A549 (cell line): ENCODE data around the gene PEX7. TPM values are rescaled to one million over a fixed set of nuclear protein-coding genes. Genes with fewer than 3 reads are reported as not detected.
A peak's percentile ranks its signal among the peaks of the same experiment; 100 is the strongest.
"Not testable (repeated sequence)": the region's sequence is repeated elsewhere in the genome, so short reads cannot be mapped to it uniquely, and the experiment has no call there.

Experiments
- ATAC-seq, 2 experiments: fragments of 200-7000 bp in 1 of 2; fragments of >200 bp in 1 of 2; cut with Nextera tagmentation in 1 of 2; cut with Tn5 transposase in 1 of 2; 3 replicates each; pipeline versions ENCODE4 v1.8.0 to v1.9.1; 2018 to 2020; ENCODE audit warnings: mild to moderate bottlenecking in 1 of 2, moderate library complexity in 1 of 2
- CTCF ChIA-PET: fragments of 300-600 bp; sonication (Branson Sonifier 250); formaldehyde crosslinking; extraction: SDS; loops from one replicate; lab custom pipeline; 2021; ENCODE audit warnings: antibody characterized with exemption, inconsistent platforms; lab: Yijun Ruan, JAX
- POLR2A ChIA-PET: fragments of 350-600 bp; formaldehyde crosslinking; extraction: SDS; loops from one replicate; lab custom pipeline; 2021; ENCODE audit warnings: antibody characterized with exemption, inconsistent platforms; lab: Yijun Ruan, JAX
- DNase-seq, 2 experiments: peaks; one replicate each; pipeline versions ENCODE4 v3.0.0 to v3.0.0-alpha.2; 2011 to 2016; ENCODE audit warnings: low read depth in 1 of 2, low spot score in 1 of 2
- FAIRE-seq: peaks from 2 replicates; lab custom pipeline; 2011; peaks lifted over from hg19 to GRCh38; lab: Jason Lieb, UNC
- H3K27ac ChIP-seq, 2 experiments: fragments of >200 bp; sonication (Bioruptor Twin); formaldehyde crosslinking; 3 replicates each; pipeline ENCODE4 v1.5.1; 2016 to 2017
- H3K4me1 ChIP-seq: fragments of >200 bp; sonication (Bioruptor Twin); formaldehyde crosslinking; 3 replicates; pipeline ENCODE4 v1.6.1; 2016
- H3K4me2 ChIP-seq: fragments of >200 bp; sonication (Bioruptor Twin); formaldehyde crosslinking; 3 replicates; pipeline ENCODE4 v1.6.1; 2016
- H3K4me3 ChIP-seq: fragments of >200 bp; sonication (Bioruptor Twin); formaldehyde crosslinking; 3 replicates; pipeline ENCODE4 v1.5.1; 2016
- H3K9me3 ChIP-seq: fragments of >200 bp; sonication (Bioruptor Twin); formaldehyde crosslinking; 3 replicates; pipeline ENCODE4 v1.6.1; 2016
- BCL3 ChIP-seq: fragments of >200 bp; sonication (Bioruptor Twin); formaldehyde crosslinking; IDR thresholded peaks from 3 replicates; pipeline ENCODE4 v1.6.1; 2016
- CHD4 ChIP-seq: fragments of 200-600 bp; sonication (generic); IDR thresholded peaks from 2 replicates; pipeline ENCODE4 v1.6.1; 2016; ENCODE audit warnings: antibody characterized with exemption, mild to moderate bottlenecking, borderline replicate concordance
- CTCF ChIP-seq: fragments of >200 bp; sonication (Bioruptor Twin); formaldehyde crosslinking; IDR thresholded peaks from 3 replicates; pipeline ENCODE4 v1.5.1; 2016
- FOSL2 ChIP-seq, 2 experiments: fragments of 450-650 bp in 1 of 2; fragments of >200 bp in 1 of 2; sonication (Bioruptor Twin) in 1 of 2; formaldehyde crosslinking; IDR thresholded peaks; 2 replicates each; pipeline versions ENCODE4 v1.5.0 to v1.6.1; 2016 to 2020; ENCODE audit warnings: mild to moderate bottlenecking in 1 of 2, moderate library complexity in 1 of 2
- FOXS1 ChIP-seq: fragments of 250-450 bp; sonication (Bioruptor Pico); IDR thresholded peaks from 2 replicates; pipeline ENCODE4 v1.5.0; 2020; ENCODE audit warnings: mild to moderate bottlenecking, moderate library complexity
- HEYL ChIP-seq: fragments of 250-450 bp; sonication (Bioruptor Pico); IDR thresholded peaks from 2 replicates; pipeline ENCODE4 v1.8.0; 2021; ENCODE audit warnings: mild to moderate bottlenecking, moderate library complexity
- HOXA7 ChIP-seq: fragments of 250-450 bp; sonication (Bioruptor Pico); IDR thresholded peaks from 2 replicates; pipeline ENCODE4 v1.5.0; 2020; ENCODE audit warnings: mild to moderate bottlenecking, moderate library complexity
- JUN ChIP-seq, 2 experiments: fragments of >200 bp; sonication (Bioruptor Twin); formaldehyde crosslinking; IDR thresholded peaks; 2 replicates in 1 of 2; 3 replicates in 1 of 2; pipeline ENCODE4 v1.6.1; 2016 to 2017
- KDM1A ChIP-seq: fragments of 200-600 bp; sonication (generic); IDR thresholded peaks from 2 replicates; pipeline ENCODE4 v1.6.1; 2016; ENCODE audit warnings: low read depth, mild to moderate bottlenecking
- MYC ChIP-seq: IDR thresholded peaks from 2 replicates; pipeline ENCODE4 v1.6.1; 2012; ENCODE audit warnings: mild to moderate bottlenecking, inconsistent platforms, low read length, improper control_type of control experiment, borderline replicate concordance
- NR3C1 ChIP-seq: fragments of >200 bp; sonication (Bioruptor Twin); formaldehyde crosslinking; IDR thresholded peaks from 3 replicates; pipeline ENCODE4 v1.6.1; 2017
- POLR2A ChIP-seq: IDR thresholded peaks from 2 replicates; pipeline ENCODE4 v1.6.1; 2012; ENCODE audit warnings: mild to moderate bottlenecking, low read length
- RAD21 ChIP-seq, 2 experiments: fragments of >200 bp in 1 of 2; sonication (Bioruptor Twin) in 1 of 2; formaldehyde crosslinking in 1 of 2; IDR thresholded peaks in 1 of 2; conservative IDR thresholded peaks in 1 of 2; 2 replicates in 1 of 2; 3 replicates in 1 of 2; pipeline ENCODE4 v1.6.1; 2012 to 2018; ENCODE audit warnings: inconsistent platforms in 1 of 2
- RCOR1 ChIP-seq: fragments of 150-350 bp; IDR thresholded peaks from 2 replicates; pipeline ENCODE4 v1.6.1; 2014; ENCODE audit warnings: antibody characterized with exemption, low read length, low read depth
- RFX5 ChIP-seq: fragments of 450-650 bp; IDR thresholded peaks from 2 replicates; pipeline ENCODE4 v1.7.1; 2014; ENCODE audit warnings: antibody characterized with exemption, mild to moderate bottlenecking, moderate library complexity
- SMC3 ChIP-seq: fragments of >200 bp; sonication (Bioruptor Twin); formaldehyde crosslinking; IDR thresholded peaks from 3 replicates; pipeline ENCODE4 v1.6.1; 2018; ENCODE audit warnings: inconsistent platforms
- TFCP2L1 ChIP-seq: fragments of 250-450 bp; sonication (Bioruptor Pico); IDR thresholded peaks from 2 replicates; pipeline ENCODE4 v1.5.0; 2021; ENCODE audit warnings: mild to moderate bottlenecking
- TP53 ChIP-seq: fragments of 250-450 bp; sonication (Bioruptor Pico); IDR thresholded peaks from 2 replicates; pipeline ENCODE4 v1.5.0; 2021; ENCODE audit warnings: mild to moderate bottlenecking, moderate library complexity
- USF2 ChIP-seq: fragments of 450-650 bp; IDR thresholded peaks from 2 replicates; pipeline ENCODE4 v1.6.1; 2014; ENCODE audit warnings: antibody characterized with exemption
- WGBS: methylation state at CpG from one replicate; pipeline ENCODE4 v1.1.6; 2017; ENCODE audit errors: missing lambda C conversion rate; 5-methylcytosine and 5-hydroxymethylcytosine counted together
- polyA plus RNA-seq, 4 experiments: library from polyadenylated mRNA; depleted of rRNA in 3 of 4; stranded (reverse); fragments of >200 nt; fragmentation: RNase III in 1 of 4; extraction: RNeasy Plus Mini Kit Qiagen cat#74134 plus additional on column Dnase treatment in 1 of 4; gene quantifications; 2 replicates in 3 of 4; 3 replicates in 1 of 4; pipeline ENCODE4 v1.2.3, GENCODE V29; 2011 to 2017

PEX7 gene
- polyA plus RNA-seq, 2 of the 4 experiments (the other 2 are of a cell fraction) = 6.9 to 9.6 TPM

DNA sequence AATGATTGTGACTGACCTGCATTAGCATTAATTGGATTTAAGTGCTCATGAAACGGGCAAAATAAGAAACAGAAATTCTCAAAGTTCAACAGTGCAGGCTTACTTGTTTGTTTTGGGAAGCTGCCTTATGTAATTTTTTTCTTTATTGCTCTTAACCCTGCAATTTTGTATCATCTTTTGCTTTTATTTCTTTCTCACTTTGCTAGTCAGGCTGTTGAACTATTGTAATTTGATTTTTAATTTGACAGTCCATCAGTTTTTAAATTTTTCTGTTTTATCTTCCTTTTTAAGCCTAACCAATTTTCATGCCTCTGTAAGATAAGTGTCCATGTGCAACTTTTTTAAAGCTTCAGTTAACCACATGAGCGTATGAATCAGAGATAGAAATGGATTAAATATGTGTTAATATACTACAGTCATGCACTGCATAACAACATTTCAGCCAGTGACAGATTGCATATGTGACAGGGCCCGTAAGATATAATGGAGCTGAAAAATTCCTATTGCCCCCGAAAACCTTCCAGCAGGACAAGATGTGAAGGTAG, 44.6 kb downstream of the PEX7 start:
- no peak overlapping the region for H3K4me3 ChIP-seq
- ChIA-PET CTCF (no interaction called here), POLR2A (no interaction called here)
- ATAC-seq = no peak
- no peaks in the 10 kb centered on the region for H3K4me1 ChIP-seq
- no peak overlapping the region for H3K4me2 ChIP-seq
- no peak for FAIRE-seq
- 93% methylated on average over 4 of the region's 4 CpGs for WGBS
- no peak overlapping the region for H3K27ac ChIP-seq
- TF ChIP-seq FOSL2 (IDR thresholded peaks at IDR 0.05) = no peak
- no peak for TF ChIP-seq FOSL2 (CRISPR knock-in tag; IDR thresholded peaks at IDR 0.05)
- TF ChIP-seq NR3C1 = no peak
- TF ChIP-seq USF2 = no peak
- no peak for TF ChIP-seq TP53 (CRISPR knock-in tag)
- TF ChIP-seq FOXS1 = no peak
- no peak for TF ChIP-seq HOXA7 (CRISPR knock-in tag)
- no peak for TF ChIP-seq TFCP2L1 (CRISPR knock-in tag)
- TF ChIP-seq KDM1A = no peak
- no peaks in the 10 kb centered on the region for H3K9me3 ChIP-seq
- DNase-seq = no peak

DNA sequence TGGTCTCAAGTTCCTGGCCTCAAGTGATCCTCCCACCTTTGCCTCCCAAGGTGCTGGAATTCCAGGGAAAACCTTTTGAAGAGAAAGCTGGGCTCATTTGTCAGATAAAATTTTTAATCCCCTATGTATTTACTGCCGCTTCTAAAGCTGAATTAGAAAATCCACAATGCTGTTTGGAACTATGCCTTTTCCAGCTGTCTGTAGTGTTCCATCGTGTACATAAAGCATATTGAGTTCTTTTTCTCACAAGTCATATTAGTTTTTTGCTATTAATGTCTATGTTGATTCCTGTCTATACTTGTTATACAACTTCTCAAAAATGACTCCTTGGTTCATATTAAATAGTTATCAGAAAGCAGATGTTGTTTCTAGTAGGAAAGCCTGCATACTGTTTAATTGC, 47.1 kb downstream of the PEX7 start:
- TF ChIP-seq FOSL2 (IDR thresholded peaks at IDR 0.05) = no peak
- no peak for TF ChIP-seq FOSL2 (CRISPR knock-in tag; IDR thresholded peaks at IDR 0.05)
- TF ChIP-seq TFCP2L1 (CRISPR knock-in tag) = no peak
- no peak for TF ChIP-seq CTCF
- WGBS = 98% methylated on average over 2 of the region's 2 CpGs
- FAIRE-seq (no peak), ATAC-seq (no peak), DNase-seq (no peak)
- Histone ChIP-seq H3K4me2 (no peak overlapping the region), H3K4me3 (no peak overlapping the region), H3K27ac (no peak overlapping the region), H3K9me3 (peaks cover 12% of the 10 kb centered on the region; the same call in 2 of the 3 replicates), H3K4me1 (no peaks in the 10 kb centered on the region)
- POLR2A ChIA-PET = no interaction called here
- CTCF ChIA-PET = no interaction called here

DNA sequence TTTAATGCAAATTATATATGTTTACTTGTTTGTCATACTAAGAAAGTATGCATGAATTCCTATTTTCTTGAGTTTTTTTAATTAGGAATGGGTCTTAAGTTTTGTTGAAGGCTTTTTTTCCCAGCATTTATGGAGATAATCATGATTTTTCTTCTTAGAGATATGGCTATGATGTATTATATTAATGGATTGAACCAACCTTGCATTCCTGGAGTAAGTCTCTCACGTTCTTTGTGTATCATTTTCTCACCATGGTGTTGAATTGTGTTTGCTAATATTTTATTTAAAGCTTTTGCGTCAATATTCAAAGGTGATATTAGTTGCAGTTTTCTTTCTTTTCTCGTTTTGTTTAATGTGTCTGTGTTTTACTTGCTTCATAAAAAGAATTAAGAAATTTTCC, 51.4 kb downstream of the PEX7 start:
- ChIA-PET POLR2A (no interaction called here), CTCF (no interaction called here)
- Histone ChIP-seq H3K4me3 (no peak overlapping the region), H3K4me2 (no peak overlapping the region), H3K27ac (no peak overlapping the region), H3K4me1 (no peaks in the 10 kb centered on the region), H3K9me3 (peaks cover 12% of the 10 kb centered on the region; the same call in 2 of the 3 replicates)
- ATAC-seq (no peak), FAIRE-seq (no peak), DNase-seq (peak in 1 of 2 experiments; percentile 13)
- no peak for TF ChIP-seq BCL3
- no peak for TF ChIP-seq MYC
- TF ChIP-seq SMC3 = no peak
- TF ChIP-seq HEYL (CRISPR knock-in tag) = no peak
- TF ChIP-seq CHD4 = no peak
- TF ChIP-seq HOXA7 (CRISPR knock-in tag) = no peak
- no peak for TF ChIP-seq FOXS1
- no peak for TF ChIP-seq JUN (IDR thresholded peaks at IDR 0.05)
- TF ChIP-seq RAD21 (conservative IDR thresholded peaks at IDR 0.05 in 1 of 2, IDR thresholded peaks at IDR 0.05 in 1 of 2) = no peak
- TF ChIP-seq KDM1A = no peak
- no peak for TF ChIP-seq TP53 (CRISPR knock-in tag)
- TF ChIP-seq POLR2A = no peak
- TF ChIP-seq RCOR1 = no peak
- no peak for TF ChIP-seq RFX5
- WGBS = 77% methylated on average over 3 of the region's 3 CpGs

GRCh38 chr6:136876469-136876868, 54.1 kb downstream of the PEX7 start:
- ATAC-seq, CTCF ChIA-PET, FAIRE-seq, DNase-seq, H3K27ac ChIP-seq, H3K4me2 ChIP-seq, H3K4me1 ChIP-seq, POLR2A ChIA-PET, H3K4me3 ChIP-seq: not testable (repeated sequence)
- 95% methylated on average over 4 of the region's 4 CpGs for WGBS
- H3K9me3 ChIP-seq = peaks cover 12% of the 10 kb centered on the region; the same call in 2 of the 3 replicates
